Gastrocnemius medialis (tissue), 4 donors: ENCODE measurements around the gene TRIM24.

Source experiments
- POLR2A ChIP-seq, 2 donors: fragments of 450-650 bp; IDR thresholded peaks; one replicate each; pipeline ENCODE4 v1.6.1; 2017; ENCODE audit warnings: antibody characterized with exemption in 2 of 2, mild to moderate bottlenecking in 2 of 2, moderate library complexity in 2 of 2
- TF ChIP-seq, protein P1 (sequence below), 5 experiments: fragments of 450-650 bp in 3 of 5; fragments of 200-600 bp in 2 of 5; sonication (generic) in 2 of 5; IDR thresholded peaks in 4 of 5; conservative IDR thresholded peaks in 1 of 5; 1 replicate in 4 of 5; 2 replicates in 1 of 5; pipeline ENCODE4 v1.5.1; 2016 to 2019; ENCODE audit warnings: antibody characterized with exemption in 5 of 5, mild to moderate bottlenecking in 3 of 5, moderate library complexity in 3 of 5

DNA sequence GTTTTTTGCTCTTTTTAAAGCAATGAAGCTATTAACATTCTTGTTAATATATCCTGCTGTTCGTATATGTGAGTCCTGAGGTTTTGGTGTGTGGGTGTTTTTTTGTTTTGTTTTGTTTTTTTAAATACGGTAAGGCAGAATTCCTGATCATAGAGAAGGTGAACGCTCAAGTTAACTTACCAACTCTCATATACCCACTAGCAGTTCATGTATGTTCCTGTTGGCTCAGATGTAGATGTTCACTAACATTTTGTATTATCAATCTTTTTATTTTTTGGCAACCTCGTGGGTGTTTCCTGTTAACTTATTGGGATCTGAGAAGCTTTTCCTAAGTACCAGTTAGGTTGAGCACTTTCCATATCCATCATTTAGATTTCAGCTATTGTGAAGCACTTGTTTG lies 20.5 kb downstream of the TRIM24 start:
- TF ChIP-seq, protein P1, sequence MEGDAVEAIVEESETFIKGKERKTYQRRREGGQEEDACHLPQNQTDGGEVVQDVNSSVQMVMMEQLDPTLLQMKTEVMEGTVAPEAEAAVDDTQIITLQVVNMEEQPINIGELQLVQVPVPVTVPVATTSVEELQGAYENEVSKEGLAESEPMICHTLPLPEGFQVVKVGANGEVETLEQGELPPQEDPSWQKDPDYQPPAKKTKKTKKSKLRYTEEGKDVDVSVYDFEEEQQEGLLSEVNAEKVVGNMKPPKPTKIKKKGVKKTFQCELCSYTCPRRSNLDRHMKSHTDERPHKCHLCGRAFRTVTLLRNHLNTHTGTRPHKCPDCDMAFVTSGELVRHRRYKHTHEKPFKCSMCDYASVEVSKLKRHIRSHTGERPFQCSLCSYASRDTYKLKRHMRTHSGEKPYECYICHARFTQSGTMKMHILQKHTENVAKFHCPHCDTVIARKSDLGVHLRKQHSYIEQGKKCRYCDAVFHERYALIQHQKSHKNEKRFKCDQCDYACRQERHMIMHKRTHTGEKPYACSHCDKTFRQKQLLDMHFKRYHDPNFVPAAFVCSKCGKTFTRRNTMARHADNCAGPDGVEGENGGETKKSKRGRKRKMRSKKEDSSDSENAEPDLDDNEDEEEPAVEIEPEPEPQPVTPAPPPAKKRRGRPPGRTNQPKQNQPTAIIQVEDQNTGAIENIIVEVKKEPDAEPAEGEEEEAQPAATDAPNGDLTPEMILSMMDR (IDR thresholded peaks at IDR 0.05 in 4 of 5, conservative IDR thresholded peaks at IDR 0.05 in 1 of 5): no peak
- TF ChIP-seq POLR2A (IDR thresholded peaks at IDR 0.05): no peak
